Astrocyte (in vitro differentiated cells and primary cell): ENCODE data around the gene KDM4B. TPM values are rescaled to one million over a fixed set of nuclear protein-coding genes. Genes with fewer than 3 reads are reported as not detected.
A peak's percentile ranks its signal among the peaks of the same experiment; 100 is the strongest.

Experiments
- DNase-seq: peaks from one replicate; pipeline ENCODE4 v3.0.0-alpha.2; 2010; ENCODE audit warnings: low read depth
- FAIRE-seq: peaks from 2 replicates; lab custom pipeline; 2011; peaks lifted over from hg19 to GRCh38; lab: Jason Lieb, UNC
- H2AFZ ChIP-seq: 2 replicates; pipeline ENCODE4 v1.6.0; 2012; ENCODE audit warnings: low read depth, low read length, inconsistent platforms
- H3K27ac ChIP-seq: 2 replicates; pipeline ENCODE4 v1.5.1; 2011; ENCODE audit warnings: low read depth, low read length, inconsistent platforms
- H3K27me3 ChIP-seq: 2 replicates; pipeline ENCODE4 v1.6.0; 2011; ENCODE audit warnings: low read length, inconsistent platforms; ENCODE audit not compliant: insufficient read depth
- H3K36me3 ChIP-seq: 2 replicates; pipeline ENCODE4 v1.5.1; 2011; ENCODE audit warnings: low read length, inconsistent platforms; ENCODE audit not compliant: insufficient read depth
- H3K4me1 ChIP-seq: 2 replicates; pipeline ENCODE4 v1.5.1; 2011; ENCODE audit warnings: low read length, inconsistent platforms; ENCODE audit not compliant: insufficient read depth
- H3K4me2 ChIP-seq: 2 replicates; pipeline ENCODE4 v1.6.0; 2012; ENCODE audit warnings: low read length, inconsistent platforms
- H3K4me3 ChIP-seq: 2 replicates; pipeline ENCODE4 v1.5.1; 2011; ENCODE audit warnings: low read depth, mild to moderate bottlenecking, low read length, inconsistent platforms; ENCODE audit not compliant: insufficient read depth
- H3K79me2 ChIP-seq: 2 replicates; pipeline ENCODE4 v1.6.0; 2012; ENCODE audit warnings: mild to moderate bottlenecking, low read length, inconsistent platforms; ENCODE audit not compliant: insufficient read depth
- H3K9ac ChIP-seq: 2 replicates; pipeline ENCODE4 v1.6.0; 2012; ENCODE audit warnings: mild to moderate bottlenecking, low read length, inconsistent platforms
- H3K9me3 ChIP-seq: 2 replicates; pipeline ENCODE4 v1.5.1; 2012; ENCODE audit warnings: low read depth, mild to moderate bottlenecking, low read length, inconsistent platforms; ENCODE audit not compliant: insufficient read depth
- H4K20me1 ChIP-seq: 2 replicates; pipeline ENCODE4 v1.6.0; 2012; ENCODE audit warnings: low read length, inconsistent platforms; ENCODE audit not compliant: insufficient read depth
- H3K27ac Mint-ChIP-seq: one replicate; pipeline ENCODE4 v1.8.0; 2021; ENCODE audit warnings: mild to moderate bottlenecking, mixed read lengths; ENCODE audit not compliant: unreplicated experiment
- H3K27me3 Mint-ChIP-seq: one replicate; pipeline ENCODE4 v1.8.0; 2021; ENCODE audit warnings: low read depth, mixed read lengths; ENCODE audit not compliant: unreplicated experiment
- H3K36me3 Mint-ChIP-seq: one replicate; pipeline ENCODE4 v1.8.0; 2021; ENCODE audit warnings: low read depth, mixed read lengths; ENCODE audit not compliant: unreplicated experiment
- H3K4me1 Mint-ChIP-seq: one replicate; pipeline ENCODE4 v1.8.0; 2021; ENCODE audit warnings: low read depth, mixed read lengths; ENCODE audit not compliant: unreplicated experiment
- H3K4me3 Mint-ChIP-seq: one replicate; pipeline ENCODE4 v1.8.0; 2021; ENCODE audit warnings: mild to moderate bottlenecking, moderate library complexity, mixed read lengths; ENCODE audit not compliant: unreplicated experiment
- H3K9me3 Mint-ChIP-seq: one replicate; pipeline ENCODE4 v1.8.0; 2021; ENCODE audit warnings: mild to moderate bottlenecking, mixed read lengths; ENCODE audit not compliant: unreplicated experiment
- EZH2 ChIP-seq: IDR thresholded peaks from 2 replicates; pipeline ENCODE4 v1.6.1; 2012; ENCODE audit warnings: mild to moderate bottlenecking, low read length, inconsistent platforms; ENCODE audit not compliant: insufficient read depth
- total RNA-seq: library from RNA; stranded (reverse); gene quantifications from 2 replicates; pipeline ENCODE4 v1.2.1, GENCODE V29; 2021
- TF ChIP-seq, protein P1 (sequence below): IDR thresholded peaks from 2 replicates; pipeline ENCODE4 v1.5.1; 2011; ENCODE audit warnings: low read depth, mild to moderate bottlenecking, inconsistent platforms, low read length, moderate library complexity; ENCODE audit not compliant: insufficient read depth

The KDM4B gene
- total RNA-seq, 1 donor from 2014 or later = 55.2 TPM

DNA sequence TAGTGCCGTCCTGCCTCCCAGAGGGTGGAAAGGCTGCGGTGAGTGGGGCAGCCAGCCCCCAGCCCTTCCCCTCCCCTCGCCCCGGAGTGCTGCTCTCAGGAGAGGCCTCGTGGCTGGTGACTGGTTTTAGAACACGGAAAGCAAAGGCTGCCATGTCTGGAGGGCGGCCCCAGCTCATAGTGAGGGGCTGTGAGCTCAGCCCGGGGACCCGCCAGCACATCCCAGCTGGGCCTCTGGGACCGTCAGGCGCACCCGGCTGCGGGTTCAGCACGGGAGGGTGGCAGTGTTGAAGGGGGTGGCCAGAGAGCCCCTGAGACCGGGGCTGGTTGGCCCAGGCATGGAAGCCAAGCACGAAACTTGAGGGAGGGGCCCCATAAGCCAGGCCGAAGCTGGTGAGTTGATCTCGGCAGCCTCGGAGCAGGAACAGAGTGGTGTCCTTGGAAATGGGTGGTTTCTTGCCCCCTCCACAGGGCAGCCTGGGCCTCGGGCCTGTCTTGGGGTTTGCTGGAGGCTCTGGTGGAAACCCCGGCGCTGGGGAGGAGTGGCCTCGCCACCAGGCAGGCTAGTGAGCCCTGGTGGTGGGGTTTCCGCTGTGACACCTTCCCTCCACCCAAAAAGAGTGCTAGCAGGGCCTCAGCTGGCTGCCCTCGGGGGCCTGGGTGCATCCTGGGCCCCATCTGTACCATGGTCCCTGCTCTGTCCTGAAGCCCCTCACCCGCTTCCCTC lies 157.7 kb downstream of the KDM4B start:
- H3K36me3 ChIP-seq = no peaks in the 10 kb centered on the region
- H3K9me3 ChIP-seq = no peaks in the 10 kb centered on the region
- H3K4me3 ChIP-seq = no peak overlapping the region
- H3K27me3 ChIP-seq = no peaks in the 10 kb centered on the region
- no peak overlapping the region for H3K4me3 Mint-ChIP-seq
- peaks cover 4% of the 10 kb centered on the region for H3K4me1 Mint-ChIP-seq
- no peak overlapping the region for H3K9ac ChIP-seq
- no peaks in the 10 kb centered on the region for H3K79me2 ChIP-seq
- peaks cover 26% of the 10 kb centered on the region for H3K4me1 ChIP-seq
- FAIRE-seq = no peak
- H3K9me3 Mint-ChIP-seq = no peaks in the 10 kb centered on the region
- H3K36me3 Mint-ChIP-seq = peaks cover 8% of the 10 kb centered on the region
- H3K27me3 Mint-ChIP-seq = no peaks in the 10 kb centered on the region
- TF ChIP-seq, protein P1, sequence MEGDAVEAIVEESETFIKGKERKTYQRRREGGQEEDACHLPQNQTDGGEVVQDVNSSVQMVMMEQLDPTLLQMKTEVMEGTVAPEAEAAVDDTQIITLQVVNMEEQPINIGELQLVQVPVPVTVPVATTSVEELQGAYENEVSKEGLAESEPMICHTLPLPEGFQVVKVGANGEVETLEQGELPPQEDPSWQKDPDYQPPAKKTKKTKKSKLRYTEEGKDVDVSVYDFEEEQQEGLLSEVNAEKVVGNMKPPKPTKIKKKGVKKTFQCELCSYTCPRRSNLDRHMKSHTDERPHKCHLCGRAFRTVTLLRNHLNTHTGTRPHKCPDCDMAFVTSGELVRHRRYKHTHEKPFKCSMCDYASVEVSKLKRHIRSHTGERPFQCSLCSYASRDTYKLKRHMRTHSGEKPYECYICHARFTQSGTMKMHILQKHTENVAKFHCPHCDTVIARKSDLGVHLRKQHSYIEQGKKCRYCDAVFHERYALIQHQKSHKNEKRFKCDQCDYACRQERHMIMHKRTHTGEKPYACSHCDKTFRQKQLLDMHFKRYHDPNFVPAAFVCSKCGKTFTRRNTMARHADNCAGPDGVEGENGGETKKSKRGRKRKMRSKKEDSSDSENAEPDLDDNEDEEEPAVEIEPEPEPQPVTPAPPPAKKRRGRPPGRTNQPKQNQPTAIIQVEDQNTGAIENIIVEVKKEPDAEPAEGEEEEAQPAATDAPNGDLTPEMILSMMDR = no peak
- no peak for TF ChIP-seq EZH2
- no peak overlapping the region for H3K27ac Mint-ChIP-seq
- H2AFZ ChIP-seq = no peak overlapping the region
- H3K27ac ChIP-seq = no peak overlapping the region
- no peak overlapping the region for H3K4me2 ChIP-seq
- no peak for DNase-seq
- H4K20me1 ChIP-seq = peaks cover 18% of the 10 kb centered on the region

- no peaks in the 10 kb centered on the region for H3K79me2 ChIP-seq
- no peak overlapping the region for H3K27ac ChIP-seq
- Mint-ChIP-seq H3K4me1 (peaks cover 7% of the 10 kb centered on the region), H3K4me3 (no peak overlapping the region), H3K9me3 (no peaks in the 10 kb centered on the region), H3K27me3 (no peaks in the 10 kb centered on the region), H3K27ac (no peak overlapping the region), H3K36me3 (peaks cover 11% of the 10 kb centered on the region)
- DNase-seq (no peak), FAIRE-seq (no peak)
- H3K9ac ChIP-seq = no peak overlapping the region
- H3K4me1 ChIP-seq = peaks cover 26% of the 10 kb centered on the region
- H2AFZ ChIP-seq = no peak overlapping the region
- H3K27me3 ChIP-seq = no peaks in the 10 kb centered on the region
- peaks cover 15% of the 10 kb centered on the region for H4K20me1 ChIP-seq
- no peaks in the 10 kb centered on the region for H3K9me3 ChIP-seq
- H3K36me3 ChIP-seq = no peaks in the 10 kb centered on the region
- H3K4me2 ChIP-seq = no peak overlapping the region
- no peak overlapping the region for H3K4me3 ChIP-seq
- no peak for TF ChIP-seq EZH2
- TF ChIP-seq, protein P1 = no peak
Measured at GRCh38 chr19:5127717-5128116, 158.8 kb downstream of the KDM4B start.

DNA sequence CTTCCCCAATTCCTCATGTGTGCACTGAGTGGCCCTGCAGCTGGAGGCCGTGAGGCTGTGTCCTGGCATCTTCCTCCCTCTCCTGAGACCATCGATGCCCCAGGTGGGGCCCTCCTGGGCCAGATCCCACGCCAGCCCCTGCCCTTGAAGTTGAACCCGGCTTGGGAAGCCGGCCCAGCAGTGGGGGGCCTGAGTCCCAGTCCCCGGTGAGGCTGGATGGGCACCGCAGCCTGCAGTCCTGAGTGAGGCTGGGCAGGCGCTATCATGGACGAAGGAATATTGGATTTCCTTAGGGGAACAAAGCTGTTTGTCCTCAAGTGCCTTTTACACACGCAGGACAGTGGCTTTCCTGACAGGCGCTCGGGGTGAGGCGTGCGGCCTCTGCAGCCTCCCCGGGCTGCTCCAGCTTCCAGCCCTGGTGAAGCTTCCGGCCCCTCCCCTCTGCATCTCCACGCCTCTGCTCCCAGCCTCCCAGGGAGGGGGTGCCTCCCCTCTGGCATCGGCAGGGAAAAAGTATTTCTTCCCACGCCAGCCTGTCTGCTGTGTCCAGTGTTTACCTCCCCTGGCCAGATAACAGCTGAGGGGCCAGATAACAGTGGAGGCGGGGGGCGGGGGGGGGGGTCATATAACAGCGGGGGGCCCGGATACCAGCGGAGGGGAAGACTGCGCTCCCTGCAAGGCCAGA lies 159.5 kb downstream of the KDM4B start:
- no peak overlapping the region for H3K4me3 Mint-ChIP-seq
- Histone ChIP-seq H3K9ac (peak overlapping the region; percentile 20), H2AFZ (no peak overlapping the region), H3K9me3 (no peaks in the 10 kb centered on the region), H3K79me2 (no peaks in the 10 kb centered on the region), H3K4me2 (peak overlapping the region; percentile 44), H3K27ac (no peak overlapping the region), H3K36me3 (no peaks in the 10 kb centered on the region), H3K4me1 (peaks cover 26% of the 10 kb centered on the region), H4K20me1 (peaks cover 13% of the 10 kb centered on the region), H3K4me3 (no peak overlapping the region), H3K27me3 (no peaks in the 10 kb centered on the region)
- H3K27me3 Mint-ChIP-seq = no peaks in the 10 kb centered on the region
- peaks cover 12% of the 10 kb centered on the region for H3K36me3 Mint-ChIP-seq
- TF ChIP-seq, protein P1 = no peak
- no peak for TF ChIP-seq EZH2
- peaks cover 7% of the 10 kb centered on the region for H3K4me1 Mint-ChIP-seq
- peak; percentile 72 for DNase-seq
- H3K27ac Mint-ChIP-seq = no peak overlapping the region
- no peak for FAIRE-seq
- no peaks in the 10 kb centered on the region for H3K9me3 Mint-ChIP-seq
